GM11168 (cell line): Measurements from ENCODE around the gene C4orf50.

Experiments used
- in situ Hi-C: fragments of 300-500 bp; cut with MboI; formaldehyde crosslinking; loops from one replicate; pipeline ENCODE4 v1.12.0; 2022; ENCODE audit warnings: low sequenced_read_pairs; ENCODE audit not compliant: unreplicated experiment

Gene C4orf50

DNA sequence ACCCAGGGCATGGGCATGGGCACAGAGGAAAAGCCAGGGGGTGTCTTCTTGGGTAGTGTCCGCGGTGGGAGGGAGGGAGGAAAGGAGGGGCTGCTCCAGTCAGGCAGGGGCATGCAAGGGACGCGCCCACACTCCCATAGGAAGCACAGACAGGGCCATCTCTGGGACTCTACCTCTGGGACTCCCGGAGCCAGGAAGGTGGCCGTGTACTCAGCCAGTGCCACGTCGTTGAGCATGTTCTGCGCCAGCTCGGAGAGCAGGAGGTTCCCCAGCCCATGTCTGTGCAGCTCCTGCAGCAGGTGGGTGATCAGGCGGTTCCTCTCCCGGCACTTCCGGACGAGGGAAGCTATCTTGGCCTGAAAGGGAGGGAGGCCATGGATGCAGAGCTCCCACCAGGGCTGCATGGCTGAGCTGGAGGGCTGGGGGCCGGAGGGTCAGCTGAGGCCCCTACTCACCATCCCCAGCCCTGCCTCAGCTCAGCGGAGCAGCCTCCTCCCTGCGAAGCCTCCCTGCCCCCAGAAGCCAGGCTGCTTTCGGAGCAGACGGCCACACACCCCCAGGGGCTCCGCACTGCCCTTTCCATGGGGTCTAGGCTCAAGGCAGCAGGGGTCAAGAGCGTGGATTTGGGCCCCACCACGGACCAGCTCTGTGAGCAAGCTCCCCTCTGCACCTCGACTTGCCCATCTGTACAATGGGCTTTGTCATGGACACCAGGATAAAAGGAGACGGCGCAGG, 44.6 kb downstream of the C4orf50 start:
- in situ Hi-C loops = no loop called here

DNA sequence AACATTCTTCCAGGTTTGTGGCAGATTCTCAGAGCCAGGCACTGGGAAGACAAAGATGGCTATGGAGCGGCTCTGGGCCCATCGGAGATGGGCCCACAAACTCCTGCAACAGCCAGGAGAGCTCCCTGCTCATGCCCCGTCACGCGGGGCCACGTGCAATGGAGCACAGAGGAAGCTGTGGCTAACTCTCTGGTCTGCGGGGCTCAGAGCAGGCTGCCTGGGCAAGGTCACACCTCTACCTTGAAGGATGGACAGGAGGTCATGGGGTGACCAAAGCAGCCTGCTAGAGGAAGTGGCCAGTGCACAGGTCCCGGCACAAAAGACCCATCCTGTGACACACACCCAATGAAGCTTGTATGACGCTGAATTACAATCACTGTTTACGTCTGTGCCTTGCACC, 45.2 kb downstream of the C4orf50 start:
- in situ Hi-C loops = no loop called here

- in situ Hi-C loops = no loop called here
Observed at GRCh38 chr4:5972571-5972970, 45.7 kb downstream of the C4orf50 start.

- in situ Hi-C loops = no loop called here
Observed at GRCh38 chr4:5971078-5971450, 47.2 kb downstream of the C4orf50 start.

GRCh38 chr4:5970381-5971077, 47.7 kb downstream of the C4orf50 start:
- in situ Hi-C loops = no loop called here

- in situ Hi-C loops = no loop called here
Observed at GRCh38 chr4:5969777-5970176, 48.5 kb downstream of the C4orf50 start.

- in situ Hi-C loops = no loop called here
Observed at GRCh38 chr4:5969336-5969735, 48.9 kb downstream of the C4orf50 start.

DNA sequence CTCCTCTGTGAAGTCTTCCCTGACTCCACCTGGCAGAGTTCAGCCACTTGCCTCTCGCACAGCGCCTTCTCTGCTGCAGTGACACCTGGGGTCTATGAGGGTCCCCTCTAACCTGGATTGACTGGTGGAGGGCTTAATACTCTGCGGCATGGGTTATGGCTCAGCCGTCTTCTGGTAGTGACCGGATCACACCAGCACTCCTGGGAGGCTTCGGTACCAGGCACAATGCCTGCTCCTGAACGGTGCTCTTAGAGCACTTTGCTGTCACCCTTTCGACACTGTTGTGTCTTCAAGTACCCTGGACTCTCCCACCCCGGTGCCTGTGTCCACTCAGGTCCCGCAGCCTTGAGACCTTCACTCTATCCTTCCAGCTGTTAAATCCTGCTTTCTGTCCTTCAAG, 50.0 kb downstream of the C4orf50 start:
- in situ Hi-C loops = no loop called here

GRCh38 chr4:5967783-5968182, 50.4 kb downstream of the C4orf50 start:
- in situ Hi-C loops = no loop called here

GRCh38 chr4:5965225-5965624, 53.0 kb downstream of the C4orf50 start:
- in situ Hi-C loops = no loop called here

- in situ Hi-C loops = no loop called here
Observed at GRCh38 chr4:5964030-5964429, 54.2 kb downstream of the C4orf50 start.

- in situ Hi-C loops = no loop called here
Observed at GRCh38 chr4:5963611-5964010, 54.6 kb downstream of the C4orf50 start.

DNA sequence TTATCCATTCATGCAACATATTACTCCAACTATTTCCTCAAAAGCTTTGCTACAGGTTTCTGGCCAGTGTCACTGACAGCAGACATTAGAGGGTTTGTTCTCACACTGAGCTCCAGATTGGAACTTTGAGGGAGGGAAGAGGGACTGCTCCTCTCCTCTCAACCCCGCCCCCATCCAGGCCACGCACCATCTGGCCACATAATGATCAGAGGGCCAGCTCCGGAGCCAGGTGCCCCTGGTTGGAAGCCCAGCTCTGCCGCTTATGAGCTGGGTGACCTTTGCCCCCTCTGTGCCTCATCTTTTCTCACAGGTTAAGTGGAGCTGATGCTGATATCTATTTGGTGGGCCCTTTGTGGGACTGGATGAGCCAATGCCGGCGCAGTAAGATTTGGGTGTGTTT, 55.8 kb downstream of the C4orf50 start:
- in situ Hi-C loops = no loop called here

GRCh38 chr4:5960252-5960880, 57.9 kb downstream of the C4orf50 start:
- in situ Hi-C loops = no loop called here

DNA sequence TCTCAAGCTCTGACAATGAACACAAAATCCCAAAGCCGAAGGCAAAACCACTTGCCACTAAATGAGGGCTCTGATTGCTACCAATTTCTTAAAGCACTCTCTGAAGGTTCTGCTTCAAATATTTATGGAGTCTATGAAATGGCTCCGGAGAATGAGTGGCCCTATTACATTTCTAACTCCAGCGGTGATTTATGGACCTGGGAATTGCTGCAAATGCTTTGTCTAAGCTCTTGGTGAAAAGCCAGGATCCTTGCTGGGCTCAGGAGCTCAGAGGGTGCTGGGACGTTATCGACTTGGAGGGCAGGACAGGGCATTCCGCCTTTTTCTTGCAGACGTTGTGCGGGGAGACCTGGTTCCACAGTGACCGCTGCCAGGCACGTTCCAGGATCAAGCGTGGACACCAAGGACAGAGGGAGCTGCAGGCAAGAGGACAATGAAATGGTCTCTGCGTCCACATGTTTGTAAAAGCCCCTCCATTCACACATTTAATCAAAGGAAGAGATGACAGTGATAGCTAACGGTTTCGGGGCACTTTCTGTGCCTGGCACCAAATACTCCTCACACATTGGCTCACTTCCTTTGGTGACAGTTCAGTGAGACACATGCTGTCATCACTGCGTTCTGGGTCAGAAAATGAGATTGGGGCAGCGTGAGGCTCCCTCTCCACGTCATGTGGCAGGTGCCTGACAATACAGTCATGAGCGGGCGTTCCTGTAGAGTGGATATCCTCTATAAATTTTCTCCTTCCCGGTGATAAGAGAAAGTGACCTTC, 58.8 kb downstream of the C4orf50 start:
- in situ Hi-C loops = no loop called here

DNA sequence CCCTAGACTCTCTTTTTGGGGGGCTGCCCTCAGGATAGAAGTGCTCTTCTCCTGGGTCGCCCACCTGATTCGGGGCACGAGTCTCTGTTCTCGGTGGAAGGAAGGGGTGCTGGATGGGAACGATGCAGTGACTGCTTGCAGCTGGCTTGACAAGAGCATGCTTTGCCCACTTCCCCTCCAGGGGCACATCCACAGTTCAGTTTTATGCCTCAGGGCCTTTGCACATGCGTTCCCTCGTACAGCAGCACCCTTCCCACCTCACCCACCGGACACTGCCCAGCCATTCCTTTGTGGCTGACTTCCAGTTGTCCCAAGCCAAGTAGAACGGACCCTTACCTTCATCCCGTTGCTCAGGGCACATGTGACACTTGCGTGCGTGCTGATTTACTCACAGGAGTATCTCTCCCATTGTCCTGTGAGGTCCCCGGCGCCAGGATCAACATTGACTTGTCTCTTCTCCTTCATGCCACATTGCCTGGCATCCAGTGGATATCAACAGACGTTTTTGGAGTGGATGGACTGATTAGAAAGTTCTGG, 60.0 kb downstream of the C4orf50 start:
- in situ Hi-C loops = no loop called here

DNA sequence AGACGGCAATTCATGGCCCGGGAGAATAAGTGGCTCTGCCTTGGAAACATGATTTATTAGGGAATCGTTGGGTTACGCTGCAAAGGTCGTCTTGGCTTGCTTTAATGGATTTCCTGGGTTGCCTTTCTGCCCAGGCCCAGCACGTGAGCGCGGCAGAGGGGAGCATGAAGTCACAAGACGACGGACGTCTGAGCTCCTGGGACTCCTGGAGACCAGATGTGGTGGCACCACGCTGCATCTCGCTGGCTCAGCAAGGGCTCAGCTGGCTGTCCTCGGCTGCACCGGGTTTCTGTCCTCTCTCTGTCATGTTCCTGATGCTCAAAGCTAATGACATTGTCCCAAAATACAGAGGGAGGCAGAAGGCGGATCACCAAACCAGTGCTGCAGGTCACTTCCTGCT, 61.2 kb downstream of the C4orf50 start:
- in situ Hi-C loops = no loop called here

GRCh38 chr4:5956285-5957021, 61.8 kb downstream of the C4orf50 start:
- in situ Hi-C loops = no loop called here

DNA sequence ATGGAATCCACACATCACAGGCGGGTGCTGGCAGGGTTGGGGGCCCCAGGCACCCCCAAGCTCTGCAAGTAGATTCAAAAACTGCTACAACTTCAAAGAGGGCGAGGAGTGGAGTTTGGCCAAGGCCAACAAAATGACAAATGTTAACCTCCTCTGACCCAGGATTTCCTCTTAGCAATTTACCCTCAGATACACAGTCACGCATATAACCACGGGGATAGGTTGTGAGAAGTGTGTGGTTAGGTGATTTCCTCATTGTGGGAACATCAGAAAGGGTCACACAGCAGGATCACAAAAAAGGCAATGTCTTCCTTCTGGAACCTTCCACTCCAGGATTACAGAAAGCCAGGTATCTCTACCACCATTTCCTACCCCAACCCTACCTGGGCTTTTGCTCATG, 62.4 kb downstream of the C4orf50 start:
- in situ Hi-C loops = no loop called here
